Parathyroid adenoma (tissue), 2 donors: Measurements from ENCODE around the gene RASD2.

Experiments
- H2AFZ ChIP-seq: fragments of 300-600 bp; sonication (generic); one replicate; pipeline ENCODE4 v1.7.0; 2017; ENCODE audit warnings: antibody characterized with exemption, mild to moderate bottlenecking
- H3K27ac ChIP-seq: fragments of 300-600 bp; sonication (generic); one replicate; pipeline ENCODE4 v1.7.0; 2017
- H3K27me3 ChIP-seq: fragments of 300-600 bp; sonication (generic); one replicate; pipeline ENCODE4 v1.7.0; 2017; ENCODE audit warnings: low read length; ENCODE audit not compliant: control insufficient read depth, insufficient read depth
- H3K36me3 ChIP-seq: fragments of 300-600 bp; sonication (generic); one replicate; pipeline ENCODE4 v1.7.0; 2017; ENCODE audit warnings: low read length; ENCODE audit not compliant: control insufficient read depth, insufficient read depth
- H3K4me1 ChIP-seq: fragments of 300-600 bp; sonication (generic); one replicate; pipeline ENCODE4 v1.7.0; 2017; ENCODE audit warnings: control low read depth
- H3K4me2 ChIP-seq: fragments of 300-600 bp; sonication (generic); one replicate; pipeline ENCODE4 v1.7.0; 2017; ENCODE audit warnings: low read length
- H3K4me3 ChIP-seq: fragments of 300-600 bp; sonication (generic); one replicate; pipeline ENCODE4 v1.7.0; 2017; ENCODE audit warnings: low read depth, low read length
- H3K79me2 ChIP-seq: fragments of 300-600 bp; sonication (generic); one replicate; pipeline ENCODE4 v1.7.0; 2017; ENCODE audit warnings: control low read depth
- H3K9ac ChIP-seq: fragments of 300-600 bp; sonication (generic); one replicate; pipeline ENCODE4 v1.7.0; 2017; ENCODE audit warnings: mild to moderate bottlenecking
- H3K9me3 ChIP-seq: fragments of 300-600 bp; sonication (generic); one replicate; pipeline ENCODE4 v1.7.0; 2017; ENCODE audit warnings: low read length; ENCODE audit not compliant: control insufficient read depth
- CTCF ChIP-seq: fragments of 300-600 bp; sonication (generic); IDR thresholded peaks from one replicate; pipeline ENCODE4 v1.7.0; 2017; ENCODE audit warnings: antibody characterized with exemption, mild to moderate bottlenecking
- donor health status: primary hyperparathyroidism.

The RASD2 gene

DNA sequence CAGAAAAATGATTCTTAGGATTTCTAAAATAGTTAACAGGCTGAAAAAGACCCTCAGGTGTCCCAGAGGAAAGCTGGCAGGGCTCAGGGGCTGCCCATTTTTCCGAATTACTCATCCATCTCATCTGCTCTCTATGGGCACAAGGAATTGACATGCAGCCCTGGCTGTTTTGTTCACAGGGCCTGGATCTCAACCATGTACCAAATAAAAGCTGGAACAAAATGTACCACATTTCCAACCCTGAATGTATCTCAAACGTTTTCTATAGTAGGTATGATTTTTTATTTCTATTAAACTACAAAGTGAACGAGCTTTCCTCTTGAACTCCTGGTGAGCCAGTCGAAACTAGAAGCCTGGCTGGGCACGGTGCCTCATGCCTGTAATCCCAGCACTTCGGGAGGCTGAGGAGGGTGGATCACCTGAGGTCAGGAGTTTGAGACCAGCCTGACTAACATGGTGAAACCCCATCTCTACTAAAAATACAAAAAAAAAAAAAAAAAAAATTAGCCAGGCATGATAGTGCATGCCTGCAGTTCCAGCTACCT, 43.8 kb upstream of the RASD2 start:
- no peaks in the 10 kb centered on the region for H3K36me3 ChIP-seq
- H3K4me3 ChIP-seq, result no peak overlapping the region
- H3K9me3 ChIP-seq, result no peaks in the 10 kb centered on the region
- H3K9ac ChIP-seq, result no peak overlapping the region
- H2AFZ ChIP-seq, result no peak overlapping the region
- H3K4me1 ChIP-seq, result no peaks in the 10 kb centered on the region
- H3K27me3 ChIP-seq, result no peaks in the 10 kb centered on the region
- no peak for TF ChIP-seq CTCF
- no peak overlapping the region for H3K4me2 ChIP-seq
- no peaks in the 10 kb centered on the region for H3K79me2 ChIP-seq
- H3K27ac ChIP-seq, result no peak overlapping the region

GRCh38 chr22:35498026-35498800, 42.4 kb upstream of the RASD2 start:
- H3K9ac ChIP-seq, result no peak overlapping the region
- no peaks in the 10 kb centered on the region for H3K27me3 ChIP-seq
- no peak overlapping the region for H3K4me3 ChIP-seq
- H3K4me2 ChIP-seq, result no peak overlapping the region
- H3K79me2 ChIP-seq, result no peaks in the 10 kb centered on the region
- H3K36me3 ChIP-seq, result no peaks in the 10 kb centered on the region
- no peak overlapping the region for H3K27ac ChIP-seq
- no peaks in the 10 kb centered on the region for H3K4me1 ChIP-seq
- no peak overlapping the region for H2AFZ ChIP-seq
- no peak for TF ChIP-seq CTCF
- no peaks in the 10 kb centered on the region for H3K9me3 ChIP-seq

GRCh38 chr22:35502836-35503235, 37.8 kb upstream of the RASD2 start:
- Histone ChIP-seq H3K36me3 (no peaks in the 10 kb centered on the region), H3K4me2 (no peak overlapping the region), H3K9ac (no peak overlapping the region), H3K79me2 (no peaks in the 10 kb centered on the region), H3K4me3 (no peak overlapping the region), H3K9me3 (no peaks in the 10 kb centered on the region), H3K27ac (no peak overlapping the region), H3K4me1 (no peaks in the 10 kb centered on the region), H3K27me3 (no peaks in the 10 kb centered on the region), H2AFZ (no peak overlapping the region)
- no peak for TF ChIP-seq CTCF

DNA sequence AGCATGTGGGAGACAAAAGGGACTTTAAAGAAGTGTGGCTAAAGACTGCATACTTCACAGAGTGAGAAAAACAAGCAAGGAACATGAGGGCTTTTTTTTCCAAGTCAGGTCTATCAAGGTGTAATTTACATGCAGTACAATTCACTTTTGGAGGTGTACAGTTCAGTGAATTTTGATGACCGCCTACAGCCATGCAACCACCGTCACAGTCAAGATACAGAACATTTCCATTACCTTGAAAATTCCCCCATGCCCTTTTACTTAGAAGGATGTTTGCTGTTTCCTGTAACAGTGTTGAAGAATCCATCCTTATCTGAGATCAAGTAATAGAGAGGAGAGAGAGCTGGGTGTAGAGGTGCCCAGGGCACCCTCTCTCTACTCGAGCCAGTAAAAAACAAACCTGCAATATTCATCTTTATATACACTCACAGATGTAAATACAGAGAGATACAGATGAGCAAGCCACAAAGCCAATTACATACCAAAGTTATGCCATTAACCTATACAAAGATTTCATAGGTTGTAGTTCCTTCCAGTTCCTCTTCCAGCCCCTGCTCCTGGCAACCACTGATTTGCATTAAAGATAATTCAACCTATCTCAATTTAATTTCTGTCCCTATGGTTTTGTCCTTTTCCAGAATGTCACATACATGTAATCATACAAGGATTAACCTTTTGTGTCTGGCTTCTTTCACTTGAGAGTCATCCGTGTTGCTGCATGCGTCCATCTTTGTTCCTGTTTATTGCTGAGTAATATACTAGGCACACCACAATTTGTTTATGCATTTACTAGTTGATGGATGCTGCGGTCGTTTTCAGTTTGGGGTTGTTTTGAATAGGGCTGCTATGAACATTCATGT, 35.0 kb upstream of the RASD2 start:
- Histone ChIP-seq H2AFZ (no peak overlapping the region), H3K27ac (no peak overlapping the region), H3K4me3 (no peak overlapping the region), H3K79me2 (no peaks in the 10 kb centered on the region), H3K9me3 (no peaks in the 10 kb centered on the region), H3K9ac (no peak overlapping the region), H3K36me3 (no peaks in the 10 kb centered on the region), H3K27me3 (no peaks in the 10 kb centered on the region), H3K4me1 (no peaks in the 10 kb centered on the region), H3K4me2 (no peak overlapping the region)
- TF ChIP-seq CTCF, result no peak
